Retina (tissue), 1 donor: ENCODE results near the gene KRTAP4-5.
"Not testable (repeated sequence)": the region's sequence is repeated elsewhere in the genome, so short reads cannot be mapped to it uniquely, and the experiment has no call there.

Experiments used
- DNase-seq: peaks from one replicate; pipeline ENCODE4 v3.0.0-alpha.2; 2016

The KRTAP4-5 gene

GRCh38 chr17:41149652-41149985, at the start of gene KRTAP4-5:
KRTAP4-5 (minus strand) TSS chr17:41149825; CDS start chr17:41149767, 58 bp downstream.
- DNase-seq: no peak

DNA sequence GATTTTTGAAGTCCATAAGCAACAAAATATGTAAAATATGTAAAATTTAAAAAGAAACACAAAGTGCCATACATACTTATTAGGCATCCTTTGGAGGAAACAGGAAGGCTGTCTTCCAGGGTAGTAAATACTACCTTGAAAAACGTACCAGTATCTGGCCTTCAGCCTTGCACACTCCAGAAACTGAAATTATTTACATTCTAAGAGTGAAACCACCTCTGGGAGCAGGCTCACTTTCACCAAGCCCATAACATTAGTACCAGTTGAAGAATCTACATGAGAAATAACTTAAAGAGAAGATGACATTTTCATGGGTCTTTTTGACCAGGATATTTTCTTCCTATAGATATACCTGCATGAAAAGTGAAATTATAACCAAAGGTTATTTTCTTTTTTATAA, 46.4 kb upstream of the KRTAP4-5 start:
- DNase-seq: no peak

GRCh38 chr17:41190328-41190727, 40.7 kb upstream of the KRTAP4-5 start:
- DNase-seq: no peak

DNA sequence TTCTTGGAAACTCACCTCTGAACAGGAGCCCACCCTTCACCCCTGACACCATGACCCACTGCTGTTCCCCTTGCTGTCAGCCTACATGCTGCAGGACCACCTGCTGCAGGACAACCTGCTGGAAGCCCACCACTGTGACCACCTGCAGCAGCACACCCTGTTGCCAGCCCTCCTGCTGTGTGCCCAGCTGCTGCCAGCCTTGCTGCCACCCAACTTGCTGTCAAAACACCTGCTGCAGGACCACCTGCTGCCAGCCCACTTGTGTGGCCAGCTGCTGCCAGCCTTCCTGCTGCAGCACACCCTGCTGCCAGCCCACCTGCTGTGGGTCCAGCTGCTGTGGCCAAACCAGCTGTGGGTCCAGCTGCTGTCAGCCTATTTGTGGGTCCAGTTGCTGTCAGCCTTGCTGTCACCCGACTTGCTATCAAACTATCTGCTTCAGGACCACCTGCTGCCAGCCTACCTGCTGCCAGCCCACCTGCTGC, 40.3 kb upstream of the KRTAP4-5 start, which contains the start of gene KRTAP9-1:
TSS of gene KRTAP9-1 (plus strand) at position 51 of the 482 bp plus-strand sequence. CDS start at position 51, 0 bp downstream.
- DNase-seq: not testable (repeated sequence)

DNA sequence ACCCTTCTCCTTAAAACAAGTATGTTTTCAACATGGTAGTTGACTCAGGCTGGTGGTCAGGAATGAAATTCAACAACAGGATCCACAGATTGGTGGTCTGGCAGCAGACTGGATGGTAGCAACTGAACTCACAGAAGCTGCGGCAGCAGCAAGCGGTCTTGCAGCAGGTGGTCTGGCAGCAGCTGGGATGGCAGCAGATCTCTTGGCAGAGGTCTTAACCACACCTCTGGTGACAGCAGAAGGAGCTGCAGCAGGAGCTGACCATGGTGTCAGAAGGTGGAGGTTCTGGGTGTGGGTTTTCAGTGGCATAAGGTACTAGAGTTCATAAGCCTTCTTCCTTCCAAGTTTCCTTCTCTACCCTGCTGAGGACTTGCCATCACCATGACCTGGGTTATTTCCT, 37.2 kb upstream of the KRTAP4-5 start:
- DNase-seq: no peak

DNA sequence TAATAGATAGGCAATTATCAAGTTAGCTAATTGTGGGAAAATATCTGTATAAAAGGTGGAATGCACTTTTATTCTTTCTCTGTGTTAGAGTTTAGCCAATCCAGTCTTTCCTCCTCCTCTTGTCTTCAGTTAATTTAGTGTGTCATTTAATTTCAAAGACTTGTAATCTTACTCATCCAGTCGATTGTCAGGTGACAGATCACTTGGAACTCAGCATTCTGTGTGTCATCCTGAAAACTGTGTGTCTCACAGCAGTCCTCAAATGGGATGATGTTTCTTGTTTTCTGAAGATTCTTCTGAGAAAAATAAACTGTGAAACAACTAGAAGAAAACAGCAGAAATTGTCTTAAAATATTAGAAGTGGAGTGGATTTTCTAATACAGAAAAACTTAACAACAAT, 35.4 kb upstream of the KRTAP4-5 start:
- no peak for DNase-seq

GRCh38 chr17:41184480-41184961, 34.9 kb upstream of the KRTAP4-5 start, which contains the start of gene KRTAP4-1:
KRTAP4-1 (minus strand) TSS chr17:41184911; CDS start chr17:41184854, 57 bp downstream.
- DNase-seq: no peak

DNA sequence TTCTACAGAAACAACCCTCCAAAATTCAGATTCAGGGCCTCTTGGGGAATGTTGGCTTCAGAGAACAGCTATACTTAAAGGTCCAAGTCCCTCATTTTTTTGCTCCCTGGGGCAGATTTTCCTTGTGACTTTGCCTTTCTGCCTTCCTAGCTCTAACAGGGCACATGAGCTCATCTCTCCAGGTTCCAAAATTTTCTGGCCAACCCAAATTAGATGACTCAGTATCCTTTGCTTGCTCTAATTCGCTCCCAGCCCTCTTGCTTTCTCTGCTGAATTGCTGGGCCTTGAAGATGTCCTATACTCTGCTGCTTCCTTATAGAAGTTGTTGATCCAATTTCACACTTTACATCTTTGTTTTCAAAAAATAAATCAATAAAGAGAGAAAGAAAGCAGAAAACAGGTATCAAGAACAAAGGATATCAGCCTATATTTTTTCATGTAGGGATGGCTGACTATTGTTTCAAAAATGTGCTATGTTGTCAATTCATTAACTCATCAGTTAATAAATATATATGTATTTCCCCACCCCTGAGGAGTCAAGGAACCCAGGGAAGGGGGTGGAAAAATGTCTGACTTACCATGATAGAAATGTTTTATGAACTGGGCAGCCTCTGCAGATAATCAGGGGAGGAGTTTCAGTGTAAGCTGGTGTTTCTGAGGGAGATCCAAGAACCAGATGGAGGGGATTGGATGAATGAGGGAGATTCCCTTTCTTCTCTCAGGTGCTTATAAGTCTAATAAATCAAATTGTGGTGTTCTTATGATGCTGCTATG, 29.4 kb upstream of the KRTAP4-5 start:
- DNase-seq: no peak

- DNase-seq: no peak
Measured at GRCh38 chr17:41178341-41178740, 28.7 kb upstream of the KRTAP4-5 start.

DNA sequence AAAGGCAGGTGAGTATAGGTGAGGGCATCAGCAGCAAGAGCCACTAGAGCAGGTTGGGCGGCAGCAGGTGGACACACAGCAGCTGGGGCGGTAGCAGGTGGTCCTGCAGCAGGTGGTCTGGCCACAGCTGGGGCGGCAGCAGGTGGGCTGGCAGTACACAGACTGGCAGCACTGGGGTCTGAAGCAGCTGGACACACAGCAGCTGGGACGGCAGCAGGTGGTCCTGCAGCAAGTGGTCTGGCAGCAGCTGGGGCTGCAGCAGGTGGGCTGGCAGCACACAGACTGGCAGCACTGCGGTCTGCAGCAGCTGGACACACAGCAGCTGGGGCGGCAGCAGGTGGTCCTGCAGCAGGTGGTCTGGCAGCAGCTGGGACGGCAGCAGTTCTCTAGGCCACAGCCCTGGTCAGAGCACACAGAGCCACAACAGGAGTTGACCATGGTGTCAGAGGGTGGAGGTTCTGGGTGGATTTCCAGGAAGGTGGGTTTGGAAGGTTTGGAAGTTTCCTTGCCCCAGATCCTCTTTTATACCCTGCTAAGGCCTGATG, 28.2 kb upstream of the KRTAP4-5 start, which contains the start of gene KRTAP4-2:
TSS of gene KRTAP4-2 (minus strand) at position 495 of the 545 bp plus-strand sequence. CDS start at position 438, 57 bp downstream.
- DNase-seq: no peak

GRCh38 chr17:41176744-41177387, 27.2 kb upstream of the KRTAP4-5 start:
- DNase-seq: no peak

GRCh38 chr17:41171886-41172285, 22.3 kb upstream of the KRTAP4-5 start:
- no peak for DNase-seq

- no peak for DNase-seq
Measured at GRCh38 chr17:41168121-41168520, 18.5 kb upstream of the KRTAP4-5 start, which contains the start of gene KRTAP4-3. KRTAP4-3 (minus strand) TSS chr17:41168221; CDS start chr17:41168172, 49 bp downstream.

DNA sequence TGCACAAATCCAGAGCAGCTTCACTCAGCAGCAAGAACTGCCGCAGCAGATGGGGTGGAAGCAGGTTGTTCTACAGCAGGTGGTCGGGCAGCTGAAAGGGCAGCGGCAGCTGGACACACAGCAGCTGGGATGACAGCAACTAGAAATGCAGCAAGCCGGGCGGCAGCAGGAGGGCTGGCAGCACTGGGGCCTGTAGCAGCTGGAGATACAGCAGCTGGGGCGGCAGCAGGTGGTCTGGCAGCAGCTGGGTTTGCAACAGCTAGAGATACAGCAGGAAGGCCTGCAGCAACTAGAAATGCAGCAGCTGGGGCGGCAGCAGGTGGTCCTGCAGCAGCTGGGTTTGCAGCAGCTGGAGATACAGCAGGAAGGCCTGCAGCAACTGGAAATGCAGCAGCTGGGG, 17.9 kb upstream of the KRTAP4-5 start:
- DNase-seq: no peak

- DNase-seq: no peak
Measured at GRCh38 chr17:41163828-41164227, 14.2 kb upstream of the KRTAP4-5 start.

DNA sequence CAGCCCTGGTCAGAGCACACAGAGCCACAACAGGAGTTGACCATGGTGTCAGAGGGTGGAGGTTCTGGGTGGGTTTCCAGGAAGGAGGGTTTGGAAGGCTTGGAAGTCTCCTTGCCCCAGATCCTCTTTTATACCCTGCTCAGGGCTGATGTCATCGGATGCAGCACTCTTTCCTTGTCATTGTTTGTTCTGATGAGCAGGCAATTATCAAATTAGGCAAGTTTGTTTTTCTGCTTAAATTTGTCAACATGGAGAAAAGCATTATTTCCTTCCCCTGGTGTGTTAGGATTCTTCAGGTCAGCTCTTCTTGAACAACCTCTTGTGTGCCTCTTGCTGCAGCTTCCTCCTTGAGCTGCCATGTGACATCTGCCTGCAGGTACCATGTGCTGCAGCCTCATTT, 11.0 kb upstream of the KRTAP4-5 start, which contains the start of gene KRTAP4-4:
TSS of gene KRTAP4-4 (minus strand) at position 101 of the 400 bp plus-strand sequence. CDS start at position 44, 57 bp downstream.
- DNase-seq: no peak

DNA sequence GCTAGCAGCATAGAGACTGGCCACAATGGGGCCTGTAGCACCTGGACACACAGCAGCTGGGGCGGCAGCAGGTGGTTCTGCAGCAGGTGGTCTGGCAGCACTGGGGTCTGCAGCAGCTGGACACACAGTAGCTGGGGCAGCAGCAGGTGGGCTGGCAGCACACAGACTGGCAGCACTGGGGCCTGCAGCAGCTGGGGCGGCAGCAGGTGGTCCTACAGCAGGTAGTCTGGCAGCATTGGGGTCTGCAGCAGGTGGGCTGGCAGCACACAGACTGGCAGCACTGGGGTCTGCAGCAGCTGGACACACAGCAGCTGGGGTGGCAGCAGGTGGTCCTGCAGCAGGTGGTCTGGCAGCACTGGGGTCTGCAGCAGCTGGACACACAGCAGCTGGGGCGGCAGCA, 10.6 kb upstream of the KRTAP4-5 start:
- DNase-seq: not testable (repeated sequence)

- DNase-seq: no peak
Measured at GRCh38 chr17:41153856-41154255, 4.2 kb upstream of the KRTAP4-5 start.

- no peak for DNase-seq
Measured at GRCh38 chr17:41151525-41151924, 1.9 kb upstream of the KRTAP4-5 start.

DNA sequence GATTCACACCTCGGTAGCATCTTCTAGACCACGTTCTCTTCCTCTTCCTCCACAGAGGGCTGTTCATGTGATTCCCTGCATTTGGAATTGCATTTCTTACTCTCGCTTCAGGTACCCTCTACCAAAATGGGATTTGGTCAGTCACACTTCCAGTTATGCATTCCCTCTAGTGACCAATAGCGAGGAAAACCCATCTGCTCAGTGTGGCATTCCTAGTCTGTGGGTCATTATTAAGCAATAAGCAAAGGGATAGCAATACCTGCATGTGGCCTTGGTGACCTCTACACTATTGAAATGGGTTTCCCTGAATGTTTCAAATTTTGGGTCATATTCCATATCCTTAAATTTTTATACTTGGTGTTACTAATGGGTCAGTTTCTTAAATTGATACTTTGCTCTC, 401 bp upstream of the KRTAP4-5 start:
- no peak for DNase-seq

DNA sequence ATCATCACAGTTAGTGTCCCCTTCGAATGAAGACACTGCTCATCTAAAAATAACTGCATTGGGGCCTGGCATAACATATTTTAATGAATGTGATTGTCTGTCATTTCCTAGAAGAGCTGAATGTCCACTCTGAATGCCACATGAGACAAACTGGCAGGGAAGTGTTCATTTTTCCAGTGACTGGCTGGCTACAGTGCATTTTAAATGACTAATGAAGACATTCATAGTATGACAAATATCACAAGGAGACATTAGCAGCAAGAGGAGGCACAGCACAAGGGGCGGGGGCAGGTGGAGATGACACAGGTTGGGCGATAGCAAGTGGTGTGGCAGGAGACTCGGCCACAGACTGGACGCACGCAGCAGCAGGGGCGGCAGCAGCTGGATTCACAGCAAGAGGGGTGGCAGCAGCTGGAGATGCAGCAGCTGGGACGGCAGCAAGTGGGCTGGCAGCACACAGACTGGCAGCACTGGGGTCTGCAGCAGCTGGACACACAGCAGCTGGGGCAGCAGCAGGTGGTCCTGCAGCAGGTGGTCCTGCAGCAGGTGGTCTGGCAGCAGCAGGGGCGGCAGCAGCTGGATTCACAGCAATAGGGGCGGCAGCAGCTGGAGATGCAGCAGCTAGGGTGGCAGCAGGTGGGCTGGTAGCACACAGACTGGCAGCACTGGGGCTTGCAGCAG, 514 bp downstream of the KRTAP4-5 start:
- peak; percentile 18 for DNase-seq

DNA sequence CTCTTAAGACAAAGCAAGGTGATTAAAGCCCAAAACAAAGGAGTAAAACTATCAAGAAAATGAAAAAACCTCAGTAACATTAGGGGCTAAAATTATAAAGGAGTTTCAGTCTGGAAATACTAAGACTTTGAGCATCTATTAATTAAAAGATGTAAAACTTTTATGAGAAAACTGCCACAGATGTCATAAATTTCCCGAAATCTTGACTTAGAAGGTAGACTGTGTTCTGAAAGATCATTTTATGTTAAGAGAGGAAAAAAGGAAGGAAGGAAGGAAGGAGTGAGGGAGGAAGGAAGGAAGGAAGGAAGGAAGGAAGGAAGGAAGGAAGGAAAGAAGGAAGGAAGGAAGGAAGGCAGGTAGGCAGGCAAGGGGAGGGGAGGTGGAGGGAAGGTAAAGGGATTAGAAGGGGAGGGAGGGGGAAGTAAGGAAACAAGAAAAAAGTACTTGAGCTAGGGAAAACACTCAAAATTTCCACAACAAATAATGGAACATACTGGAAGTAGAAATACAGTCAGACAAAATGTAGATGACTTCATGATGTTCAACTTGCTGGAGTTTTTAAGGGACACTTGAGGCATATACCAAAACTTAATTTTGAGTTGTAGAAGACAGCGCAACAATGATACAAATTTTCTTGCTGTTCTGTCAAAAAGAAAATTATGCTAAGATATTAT, 2.0 kb downstream of the KRTAP4-5 start:
- no peak for DNase-seq
